PC-3 (cell line): ENCODE results near the gene ZGRF1.

Experiments
- EZH2 ChIP-seq: fragments of 300-600 bp; sonication (generic); IDR thresholded peaks from one replicate; pipeline ENCODE4 v1.6.1; 2017; ENCODE audit warnings: antibody characterized with exemption, mild to moderate bottlenecking, low read length; ENCODE audit not compliant: unreplicated experiment
- EZH2phosphoT487 ChIP-seq: fragments of 300-600 bp; sonication (generic); IDR thresholded peaks from 2 replicates; pipeline ENCODE4 v1.6.1; 2018; ENCODE audit warnings: mild to moderate bottlenecking, antibody characterized with exemption, low read length, borderline replicate concordance
- TF ChIP-seq, protein P1 (sequence below): fragments of 300-600 bp; sonication (generic); conservative IDR thresholded peaks from 2 replicates; pipeline ENCODE4 v1.5.1; 2017; ENCODE audit warnings: antibody characterized with exemption, low read depth, mild to moderate bottlenecking, low read length

DNA sequence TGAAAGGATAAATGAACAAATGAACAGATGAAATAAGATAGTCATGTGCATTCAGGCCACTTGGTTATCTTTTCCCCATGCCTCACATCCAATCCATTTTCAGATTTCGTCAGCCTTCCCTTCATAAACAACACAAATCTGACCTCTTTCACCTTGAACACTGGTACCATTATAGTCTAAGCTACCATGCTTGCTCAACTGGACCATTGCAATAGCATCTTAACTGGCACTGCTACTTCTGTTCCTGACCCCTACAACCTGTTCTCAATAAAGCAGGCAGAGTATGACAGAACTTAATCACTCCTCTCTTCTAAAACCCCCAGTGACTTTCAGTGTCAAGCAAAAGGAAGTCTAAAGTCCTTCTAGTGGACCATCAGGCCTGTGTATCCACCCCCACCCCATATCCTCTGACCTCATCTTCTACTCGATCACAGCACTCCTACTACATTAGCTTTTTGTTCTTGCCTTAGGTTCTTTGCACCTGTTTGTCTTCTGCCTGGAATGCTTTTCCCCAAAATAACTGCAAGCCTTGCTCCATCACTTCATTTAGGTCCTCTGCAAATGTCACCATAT is 40.9 kb upstream of the ZGRF1 start:
- TF ChIP-seq, protein P1, sequence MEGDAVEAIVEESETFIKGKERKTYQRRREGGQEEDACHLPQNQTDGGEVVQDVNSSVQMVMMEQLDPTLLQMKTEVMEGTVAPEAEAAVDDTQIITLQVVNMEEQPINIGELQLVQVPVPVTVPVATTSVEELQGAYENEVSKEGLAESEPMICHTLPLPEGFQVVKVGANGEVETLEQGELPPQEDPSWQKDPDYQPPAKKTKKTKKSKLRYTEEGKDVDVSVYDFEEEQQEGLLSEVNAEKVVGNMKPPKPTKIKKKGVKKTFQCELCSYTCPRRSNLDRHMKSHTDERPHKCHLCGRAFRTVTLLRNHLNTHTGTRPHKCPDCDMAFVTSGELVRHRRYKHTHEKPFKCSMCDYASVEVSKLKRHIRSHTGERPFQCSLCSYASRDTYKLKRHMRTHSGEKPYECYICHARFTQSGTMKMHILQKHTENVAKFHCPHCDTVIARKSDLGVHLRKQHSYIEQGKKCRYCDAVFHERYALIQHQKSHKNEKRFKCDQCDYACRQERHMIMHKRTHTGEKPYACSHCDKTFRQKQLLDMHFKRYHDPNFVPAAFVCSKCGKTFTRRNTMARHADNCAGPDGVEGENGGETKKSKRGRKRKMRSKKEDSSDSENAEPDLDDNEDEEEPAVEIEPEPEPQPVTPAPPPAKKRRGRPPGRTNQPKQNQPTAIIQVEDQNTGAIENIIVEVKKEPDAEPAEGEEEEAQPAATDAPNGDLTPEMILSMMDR = no peak
- no peak for TF ChIP-seq EZH2phosphoT487
- no peak for TF ChIP-seq EZH2
